Measurements from ENCODE around the gene EEF2. TPM values are rescaled to one million over a fixed set of nuclear protein-coding genes. Genes with fewer than 3 reads are reported as not detected.

Gene EEF2
- 1,000 to 10,000 TPM in 1 of 2 donors, 100 to 1,000 TPM in 1; 847 to 1,562 TPM for total RNA-seq

GRCh38 chr19:3984908-3985642, at the start of gene EEF2:
EEF2 (minus strand) TSS chr19:3985463; CDS start chr19:3985380, 83 bp downstream.

GRCh38 chr19:4007021-4007835, 22.0 kb upstream of the EEF2 start, which contains the start of gene PIAS4:
PIAS4 (plus strand) TSS chr19:4007736; CDS start chr19:4007761, 25 bp downstream.

GRCh38 chr19:3970808-3971598, 14.3 kb downstream of the EEF2 start, which contains the start of gene DAPK3:
DAPK3 (minus strand) TSS chr19:3971099; CDS start chr19:3969735, 1,364 bp downstream.

GRCh38 chr19:3932931-3933810, 52.1 kb downstream of the EEF2 start, which contains the start of gene NMRK2:
NMRK2 (plus strand) TSS chr19:3933069; CDS start chr19:3933672, 603 bp downstream.

Small RNAs within 50 kb of the gene (small RNA-seq; reads per million reads assigned to genes)
- gene SNORD37 = 16.8 to 22.8 reads per million in 2 donors

Other genes with a start within 250 kb of the EEF2 start
- 10 to 100 TPM; 25.1 to 27.0 TPM for gene APBA3, start 223.8 kb downstream of the EEF2 start, total RNA-seq
- gene MRPL54, start 222.8 kb downstream of the EEF2 start, total RNA-seq = 10 to 100 TPM; 39.6 to 51.6 TPM
- not detected for gene RAX2, start 213.2 kb downstream of the EEF2 start, total RNA-seq
- under 1 TPM; 0.34 to 1.00 TPM for gene MATK, start 199.1 kb downstream of the EEF2 start, total RNA-seq
- gene ZFR2, start 116.4 kb downstream of the EEF2 start, total RNA-seq = under 1 TPM in 1 of 2 donors, not detected in 1; 0.34 TPM
- gene ATCAY, start 104.8 kb downstream of the EEF2 start, total RNA-seq = not detected
- gene NMRK2, start 52.4 kb downstream of the EEF2 start, total RNA-seq = not detected
- gene DAPK3, start 14.4 kb downstream of the EEF2 start, total RNA-seq = 100 to 1,000 TPM in 1 of 2 donors, 10 to 100 TPM in 1; 92.2 to 103 TPM
- 10 to 100 TPM; 18.6 to 31.0 TPM for gene PIAS4, start 22.3 kb upstream of the EEF2 start, total RNA-seq
- 10 to 100 TPM; 24.6 to 31.0 TPM for gene ZBTB7A, start 81.4 kb upstream of the EEF2 start, total RNA-seq
- gene MAP2K2, start 138.7 kb upstream of the EEF2 start, total RNA-seq = 100 to 1,000 TPM; 158 to 199 TPM
- not detected for gene CREB3L3, start 168.2 kb upstream of the EEF2 start, total RNA-seq
- 10 to 100 TPM; 10.7 to 16.3 TPM for gene SIRT6, start 197.1 kb upstream of the EEF2 start, total RNA-seq
- gene ANKRD24, start 197.2 kb upstream of the EEF2 start, total RNA-seq = under 1 TPM in 1 of 2 donors, not detected in 1; 0.34 TPM
- gene EBI3, start 244.1 kb upstream of the EEF2 start, total RNA-seq = not detected